ACC112 (cell line): Measurements from ENCODE around the gene RPIA.

Experiments used
- H2AFZ ChIP-seq: fragments of 200-600 bp; sonication (generic); one replicate; pipeline ENCODE4 v1.6.0; 2017; ENCODE audit warnings: antibody characterized with exemption, low read length; ENCODE audit not compliant: unreplicated experiment
- H3K27ac ChIP-seq: fragments of 200-600 bp; sonication (generic); 2 replicates; pipeline ENCODE4 v1.5.1; 2014; ENCODE audit warnings: low read depth, mild to moderate bottlenecking, antibody characterized with exemption, low read length, moderate library complexity
- H3K27me3 ChIP-seq: fragments of 200-600 bp; sonication (generic); 2 replicates; pipeline ENCODE4 v1.6.1; 2014; ENCODE audit warnings: mild to moderate bottlenecking, antibody characterized with exemption, low read length, moderate library complexity, mixed read lengths; ENCODE audit not compliant: insufficient read depth
- H3K36me3 ChIP-seq: fragments of 200-600 bp; sonication (generic); 2 replicates; pipeline ENCODE4 v1.6.1; 2016; ENCODE audit warnings: mild to moderate bottlenecking, antibody characterized with exemption, low read length, moderate library complexity, mixed read lengths; ENCODE audit not compliant: insufficient read depth
- H3K4me1 ChIP-seq: fragments of 200-600 bp; sonication (generic); one replicate; pipeline ENCODE4 v1.6.1; 2016; ENCODE audit warnings: low read length, mixed read lengths; ENCODE audit not compliant: insufficient read depth, unreplicated experiment, control insufficient read depth
- H3K4me3 ChIP-seq: fragments of 200-600 bp; sonication (generic); 2 replicates; pipeline ENCODE4 v1.5.1; 2014; ENCODE audit warnings: mild to moderate bottlenecking, low read depth, low read length
- H3K79me2 ChIP-seq: fragments of 200-600 bp; sonication (generic); one replicate; pipeline ENCODE4 v1.6.0; 2016; ENCODE audit warnings: low read length; ENCODE audit not compliant: control insufficient read depth, unreplicated experiment, insufficient read depth

Gene RPIA

GRCh38 chr2:88684519-88684918, 7.0 kb upstream of the RPIA start:
- no peak overlapping the region for H3K4me3 ChIP-seq
- no peaks in the 10 kb centered on the region for H3K4me1 ChIP-seq
- no peaks in the 10 kb centered on the region for H3K79me2 ChIP-seq
- no peak overlapping the region for H2AFZ ChIP-seq
- no peak overlapping the region for H3K27ac ChIP-seq
- H3K27me3 ChIP-seq, result no peaks in the 10 kb centered on the region
- H3K36me3 ChIP-seq, result no peaks in the 10 kb centered on the region; the same call in 1 of the 2 replicates

DNA sequence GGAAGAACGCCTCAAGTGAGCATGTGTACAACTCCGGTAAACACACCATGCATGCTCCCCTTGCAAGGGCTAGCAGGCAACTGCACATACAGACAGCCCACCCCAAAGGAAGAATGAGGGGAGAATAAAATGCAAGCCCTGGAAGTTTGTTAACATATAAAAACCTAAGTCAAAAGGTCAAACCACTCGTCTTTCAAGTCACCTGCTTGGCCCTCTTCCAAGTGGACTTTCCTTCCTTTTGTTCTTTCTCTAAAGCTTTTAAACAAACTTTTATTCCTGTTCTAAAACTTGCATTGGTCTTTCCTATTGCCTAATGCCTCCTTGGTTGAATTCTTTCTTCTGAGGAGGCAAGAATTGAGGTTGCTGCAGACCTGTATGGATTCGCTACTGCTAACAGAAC, 5.2 kb upstream of the RPIA start:
- H3K36me3 ChIP-seq, result no peaks in the 10 kb centered on the region; the same call in 1 of the 2 replicates
- H3K4me1 ChIP-seq, result peaks cover 6% of the 10 kb centered on the region
- no peak overlapping the region for H3K4me3 ChIP-seq
- H3K27ac ChIP-seq, result no peak overlapping the region
- peaks cover 9% of the 10 kb centered on the region for H3K79me2 ChIP-seq
- no peaks in the 10 kb centered on the region for H3K27me3 ChIP-seq
- no peak overlapping the region for H2AFZ ChIP-seq

DNA sequence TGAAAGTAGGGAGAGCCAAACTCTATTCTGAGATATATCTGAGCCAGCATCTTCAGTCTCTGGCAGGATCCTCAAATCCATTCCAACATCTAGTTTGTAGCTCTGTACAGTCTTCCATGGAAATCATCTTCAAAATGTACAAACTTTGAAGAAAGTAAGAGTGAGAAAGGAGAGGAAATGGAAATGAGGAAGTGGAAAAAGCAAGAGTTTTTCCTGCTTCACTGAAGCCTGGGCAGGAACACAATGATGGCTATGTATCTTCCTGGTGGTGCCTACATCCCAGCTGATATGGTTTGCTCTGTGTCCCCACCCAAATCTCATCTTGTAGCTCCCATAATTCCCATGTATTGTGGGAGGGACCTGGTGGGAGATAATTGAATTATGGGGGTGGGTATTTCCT, 4.1 kb upstream of the RPIA start:
- H2AFZ ChIP-seq, result no peak overlapping the region
- no peaks in the 10 kb centered on the region; the same call in 1 of the 2 replicates for H3K36me3 ChIP-seq
- no peak overlapping the region for H3K27ac ChIP-seq
- no peaks in the 10 kb centered on the region for H3K27me3 ChIP-seq
- H3K4me1 ChIP-seq, result peaks cover 6% of the 10 kb centered on the region
- no peak overlapping the region for H3K4me3 ChIP-seq
- H3K79me2 ChIP-seq, result peaks cover 13% of the 10 kb centered on the region

DNA sequence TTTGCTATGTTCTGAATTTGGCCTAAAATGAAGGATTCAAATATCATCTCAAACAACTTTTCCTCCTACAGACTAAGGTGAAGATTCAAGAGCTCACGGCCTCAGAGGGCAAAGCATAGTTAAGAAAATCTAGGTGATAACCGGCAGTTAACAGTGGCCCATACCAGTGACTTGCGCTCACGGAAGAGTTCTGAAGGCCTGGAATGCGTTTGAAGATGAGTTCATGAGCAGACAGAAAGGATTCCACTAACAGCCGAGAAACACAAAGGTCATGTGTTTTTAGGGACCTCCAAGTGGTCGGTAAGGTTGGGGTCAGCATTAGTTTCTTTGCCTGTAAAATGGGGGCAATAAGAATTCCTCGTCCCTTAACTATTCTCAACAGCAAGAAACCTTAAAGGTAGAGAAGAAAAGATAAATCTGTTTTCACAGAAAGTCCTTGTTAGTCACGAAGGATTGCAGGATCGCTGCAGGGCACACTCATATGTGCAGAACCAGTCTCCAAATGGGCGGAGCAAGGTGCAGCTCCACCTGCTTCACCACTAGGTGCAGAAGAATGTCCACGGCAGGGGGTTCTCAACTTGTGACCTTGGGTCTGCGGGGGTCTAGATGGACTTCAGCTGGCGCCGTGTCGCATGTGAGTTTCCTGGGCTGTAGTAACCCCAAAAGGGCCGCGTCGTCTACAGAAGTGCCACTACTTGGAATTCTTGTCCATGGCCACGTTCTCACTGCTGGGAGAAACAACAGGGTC, 708 bp upstream of the RPIA start:
- H3K27ac ChIP-seq, result no peak overlapping the region
- H3K4me1 ChIP-seq, result peaks cover 12% of the 10 kb centered on the region
- no peaks in the 10 kb centered on the region for H3K27me3 ChIP-seq
- H3K79me2 ChIP-seq, result peaks cover 46% of the 10 kb centered on the region
- H3K36me3 ChIP-seq, result no peaks in the 10 kb centered on the region
- peak overlapping the region; percentile 87 for H3K4me3 ChIP-seq
- H2AFZ ChIP-seq, result peak overlapping the region; percentile 73

DNA sequence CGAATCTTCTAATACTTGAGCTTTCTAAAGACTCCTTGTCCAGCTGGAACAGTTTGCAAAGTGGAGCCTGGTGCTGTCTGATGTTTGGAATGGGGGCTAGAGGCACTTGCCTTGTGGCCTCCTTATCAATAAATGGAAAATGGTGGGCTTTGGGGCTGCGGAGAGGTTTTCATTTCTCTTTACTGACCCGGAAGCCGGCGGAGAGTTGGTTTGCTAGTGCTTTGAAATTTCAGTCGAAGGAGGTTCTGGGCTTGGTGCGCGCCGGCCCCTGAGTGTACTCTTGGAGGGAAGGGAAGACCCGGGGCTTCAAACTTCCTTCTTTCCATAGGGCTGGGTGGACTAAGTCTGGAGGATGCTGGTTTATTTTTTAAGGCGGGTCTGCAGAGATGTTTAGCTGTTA, 714 bp downstream of the RPIA start:
- Histone ChIP-seq H2AFZ (peak overlapping the region; percentile 88), H3K79me2 (peaks cover 56% of the 10 kb centered on the region), H3K4me1 (peaks cover 12% of the 10 kb centered on the region), H3K27me3 (no peaks in the 10 kb centered on the region), H3K4me3 (peak overlapping the region; percentile 87), H3K27ac (peak overlapping the region; percentile 13; the same call in 1 of the 2 replicates), H3K36me3 (no peaks in the 10 kb centered on the region)

DNA sequence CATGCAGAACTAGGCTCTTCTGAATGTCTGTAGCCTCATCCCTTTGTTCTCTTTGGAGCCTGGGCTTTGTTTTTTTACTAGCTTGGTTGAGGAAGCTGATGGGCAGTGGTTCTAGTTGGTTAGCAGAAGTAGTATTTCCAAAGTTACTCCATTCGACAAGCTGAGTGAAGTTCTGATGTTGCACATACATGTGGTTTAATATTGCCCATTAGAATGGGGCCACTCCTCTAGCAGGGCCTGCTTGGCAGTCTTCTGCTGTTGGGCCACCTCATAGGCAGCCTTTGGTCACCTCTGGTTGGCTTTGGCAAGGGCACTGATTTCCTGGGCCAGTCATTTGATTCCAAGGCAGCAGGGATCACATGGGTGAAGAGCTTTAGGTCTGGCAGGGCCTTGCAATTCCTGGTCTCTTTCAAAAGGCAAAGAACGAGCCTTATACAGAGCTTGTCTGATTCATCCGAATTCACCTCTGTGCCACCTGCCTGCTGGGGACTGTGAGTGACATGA, 2.5 kb downstream of the RPIA start:
- Histone ChIP-seq H3K27ac (no peak overlapping the region), H3K4me1 (peaks cover 12% of the 10 kb centered on the region), H3K79me2 (peaks cover 64% of the 10 kb centered on the region), H3K36me3 (no peaks in the 10 kb centered on the region), H3K4me3 (no peak overlapping the region), H3K27me3 (no peaks in the 10 kb centered on the region), H2AFZ (no peak overlapping the region)

GRCh38 chr2:88696611-88697010, 5.1 kb downstream of the RPIA start:
- Histone ChIP-seq H3K4me1 (peaks cover 6% of the 10 kb centered on the region), H3K27me3 (no peaks in the 10 kb centered on the region), H3K79me2 (peaks cover 55% of the 10 kb centered on the region), H3K27ac (no peak overlapping the region), H2AFZ (no peak overlapping the region), H3K36me3 (peaks cover under 1% of the 10 kb centered on the region; the same call in 1 of the 2 replicates), H3K4me3 (no peak overlapping the region)

DNA sequence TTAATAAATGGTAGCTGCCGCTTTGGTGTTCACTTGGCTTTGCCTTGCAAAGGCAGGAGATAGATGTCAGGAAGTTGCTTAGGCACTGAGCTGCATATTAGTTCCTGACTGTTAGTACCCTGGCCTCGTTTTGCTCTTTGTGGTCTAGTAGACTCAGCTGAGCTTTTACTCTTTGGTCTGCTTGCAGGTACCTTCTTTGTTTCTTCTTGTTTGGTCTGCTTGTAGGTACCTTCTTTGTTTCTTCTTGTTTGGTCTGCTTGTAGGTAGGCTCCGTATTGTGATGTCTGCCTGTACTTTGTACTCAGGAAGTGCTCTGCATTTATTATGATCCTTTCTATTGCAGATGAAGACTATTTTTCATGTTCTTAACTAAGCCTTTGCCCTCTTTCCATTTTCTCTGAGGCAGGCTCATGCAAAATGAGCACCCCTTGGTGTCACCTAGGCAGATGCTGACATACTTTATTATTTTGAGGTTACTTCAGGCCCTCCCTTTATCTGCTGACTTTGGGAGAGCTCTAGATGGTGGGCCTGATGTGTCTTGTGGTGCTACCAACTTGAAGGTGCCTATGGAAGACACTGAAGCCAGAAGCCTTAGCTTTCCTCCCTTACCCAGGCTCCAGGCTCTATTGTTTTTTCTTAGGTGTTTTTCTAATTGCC, 6.0 kb downstream of the RPIA start:
- no peaks in the 10 kb centered on the region for H3K27me3 ChIP-seq
- no peak overlapping the region for H3K4me3 ChIP-seq
- H3K36me3 ChIP-seq, result peaks cover 9% of the 10 kb centered on the region; the same call in 1 of the 2 replicates
- no peak overlapping the region for H2AFZ ChIP-seq
- no peak overlapping the region for H3K27ac ChIP-seq
- peaks cover 49% of the 10 kb centered on the region for H3K79me2 ChIP-seq
- H3K4me1 ChIP-seq, result peaks cover 6% of the 10 kb centered on the region

DNA sequence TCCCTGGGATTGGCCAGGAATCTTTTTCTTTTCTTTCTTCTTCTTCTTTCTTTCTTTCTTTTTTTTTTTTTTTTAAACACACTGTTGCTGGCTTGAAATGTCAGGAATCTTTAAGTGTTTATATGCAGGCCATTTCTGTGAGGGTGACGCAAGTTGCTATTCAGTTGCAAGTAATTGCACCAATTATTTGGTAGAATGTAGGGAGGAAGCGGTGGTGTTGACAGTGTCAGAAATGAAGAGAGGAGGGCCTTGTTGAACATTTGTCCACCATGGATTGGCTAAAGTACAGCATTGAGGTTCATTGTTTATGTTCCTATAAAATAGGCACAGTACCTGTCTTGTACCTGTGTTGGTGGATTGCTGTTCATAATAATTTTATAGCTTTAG, 6.5 kb downstream of the RPIA start:
- peaks cover 44% of the 10 kb centered on the region for H3K79me2 ChIP-seq

GRCh38 chr2:88698498-88699233, 7.2 kb downstream of the RPIA start:
- no peaks in the 10 kb centered on the region for H3K4me1 ChIP-seq
- H3K79me2 ChIP-seq, result peaks cover 38% of the 10 kb centered on the region
- H3K27me3 ChIP-seq, result no peaks in the 10 kb centered on the region
- H3K27ac ChIP-seq, result no peak overlapping the region
- H3K4me3 ChIP-seq, result no peak overlapping the region
- no peak overlapping the region for H2AFZ ChIP-seq
- H3K36me3 ChIP-seq, result peaks cover 9% of the 10 kb centered on the region; the same call in 1 of the 2 replicates

More for the DNA sequence above, 6.5 kb downstream of the RPIA start:
- Histone ChIP-seq H3K36me3 (peaks cover 9% of the 10 kb centered on the region; the same call in 1 of the 2 replicates), H3K4me1 (peaks cover 1% of the 10 kb centered on the region), H3K27me3 (no peaks in the 10 kb centered on the region), H3K4me3 (no peak overlapping the region), H3K27ac (no peak overlapping the region), H2AFZ (no peak overlapping the region)
